Esophagus squamous epithelium (tissue), 4 donors: ENCODE results near the gene PPFIBP1.

Experiments used
- CTCF ChIP-seq, 6 experiments: fragments of 450-650 bp in 4 of 6; fragments of 200-600 bp in 2 of 6; sonication (generic) in 2 of 6; IDR thresholded peaks; one replicate each; pipeline ENCODE4 v1.5.1; 2016 to 2019; ENCODE audit warnings: antibody characterized with exemption in 6 of 6, mild to moderate bottlenecking in 4 of 6, moderate library complexity in 4 of 6
- POLR2A ChIP-seq, 4 donors: fragments of 450-650 bp; IDR thresholded peaks; one replicate each; pipeline ENCODE4 v1.6.1; 2017; ENCODE audit warnings: antibody characterized with exemption in 4 of 4, mild to moderate bottlenecking in 4 of 4, moderate library complexity in 3 of 4

GRCh38 chr12:27541031-27541719 is 17.2 kb downstream of the PPFIBP1 start:
- TF ChIP-seq CTCF (IDR thresholded peaks at IDR 0.05) (no peak), POLR2A (IDR thresholded peaks at IDR 0.05) (no peak)
